NCI-H1694 (cell line): ENCODE data around the gene HLA-DRB1.
"Not testable (repeated sequence)": the region's sequence is repeated elsewhere in the genome, so short reads cannot be mapped to it uniquely, and the experiment has no call there.

Source experiments
- DNase-seq: peaks from one replicate; lab custom pipeline; 2025; lab: John Stamatoyannopoulos, UW

Gene HLA-DRB1

GRCh38 chr6:32589596-32590449, at the start of gene HLA-DRB1:
Gene HLA-DRB1 (minus strand): TSS chr6:32589848. CDS start chr6:32589742, 106 bp downstream.
- DNase-seq = no peak

DNA sequence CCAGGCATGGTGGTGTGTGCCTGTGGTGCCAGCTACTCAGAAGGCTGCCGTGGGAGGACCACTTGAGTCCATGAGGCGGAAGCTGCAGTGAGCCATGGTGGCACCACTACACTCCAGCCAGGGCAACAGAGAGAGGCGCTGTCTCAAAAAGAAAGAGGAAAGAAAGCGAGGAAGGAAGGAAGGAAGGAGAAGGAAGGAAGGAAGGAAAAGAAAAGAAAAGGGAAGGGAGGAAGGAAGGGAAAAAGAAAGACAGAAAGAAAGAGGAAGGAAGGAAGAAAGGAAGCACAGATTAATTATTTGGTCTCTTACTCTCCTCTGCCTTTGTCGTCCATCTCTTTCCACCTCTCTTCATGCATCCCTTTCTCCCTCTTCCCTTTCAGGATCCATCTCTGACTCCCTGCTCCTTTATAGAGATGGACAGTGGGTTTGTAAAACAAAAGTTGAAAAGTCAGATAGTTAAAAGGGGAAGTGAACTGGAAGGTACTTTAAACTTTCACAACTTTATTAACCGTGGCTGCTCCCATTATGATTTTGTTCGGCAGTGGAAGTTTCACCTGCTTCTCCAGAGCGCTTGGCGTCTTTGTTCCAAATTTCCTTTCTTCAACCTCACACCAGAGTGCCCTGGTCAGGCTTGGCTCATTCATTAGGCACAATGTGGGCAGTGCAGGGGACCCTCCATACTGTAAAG, 49.0 kb upstream of the HLA-DRB1 start:
- no peak for DNase-seq

- DNase-seq = no peak
These were observed 48.2 kb upstream of the HLA-DRB1 start for GRCh38 chr6:32637883-32638282.

- no peak for DNase-seq
These were observed 47.7 kb upstream of the HLA-DRB1 start, which contains the start of gene HLA-DQA1 for GRCh38 chr6:32637219-32637880. Gene HLA-DQA1 (plus strand): TSS chr6:32637406. CDS start chr6:32637459, 53 bp downstream.

DNA sequence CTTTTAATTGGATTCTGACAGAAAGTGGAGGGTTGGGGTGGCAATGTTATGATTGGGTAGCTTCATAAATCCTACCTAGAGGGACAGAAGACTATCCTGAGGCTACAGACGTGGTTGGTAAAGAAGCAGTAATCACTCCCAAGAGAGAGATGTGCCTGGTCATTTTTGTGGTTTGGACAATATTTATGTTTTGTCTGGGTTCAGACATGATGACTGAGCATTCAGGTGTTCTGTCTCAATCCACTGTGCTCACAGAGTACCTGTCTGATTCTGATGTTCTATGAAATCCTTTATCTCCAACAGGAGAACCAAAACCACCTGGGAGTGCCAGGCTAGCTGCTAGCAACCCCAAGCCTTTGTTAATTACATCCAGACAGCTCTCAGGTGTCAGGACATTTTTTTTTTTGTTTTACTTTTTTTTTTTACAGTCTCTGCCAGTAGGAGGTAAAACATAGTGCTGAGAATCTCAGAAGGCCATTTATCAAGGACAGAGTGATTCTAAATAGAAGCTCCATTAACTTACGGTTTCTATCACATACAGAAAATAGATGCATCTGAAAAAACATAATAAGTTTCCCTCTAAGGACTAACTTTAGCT, 46.0 kb upstream of the HLA-DRB1 start:
- DNase-seq = no peak

GRCh38 chr6:32629793-32630192, 40.1 kb upstream of the HLA-DRB1 start:
- not testable (repeated sequence) for DNase-seq

- DNase-seq = no peak
These were observed 38.2 kb upstream of the HLA-DRB1 start for GRCh38 chr6:32627831-32628230.

- DNase-seq = no peak
These were observed 37.6 kb upstream of the HLA-DRB1 start for GRCh38 chr6:32627249-32627648.

- no peak for DNase-seq
These were observed 35.5 kb upstream of the HLA-DRB1 start for GRCh38 chr6:32625137-32625536.

GRCh38 chr6:32624565-32624964, 34.9 kb upstream of the HLA-DRB1 start:
- DNase-seq = no peak

GRCh38 chr6:32623693-32624092, 34.0 kb upstream of the HLA-DRB1 start:
- no peak for DNase-seq

DNA sequence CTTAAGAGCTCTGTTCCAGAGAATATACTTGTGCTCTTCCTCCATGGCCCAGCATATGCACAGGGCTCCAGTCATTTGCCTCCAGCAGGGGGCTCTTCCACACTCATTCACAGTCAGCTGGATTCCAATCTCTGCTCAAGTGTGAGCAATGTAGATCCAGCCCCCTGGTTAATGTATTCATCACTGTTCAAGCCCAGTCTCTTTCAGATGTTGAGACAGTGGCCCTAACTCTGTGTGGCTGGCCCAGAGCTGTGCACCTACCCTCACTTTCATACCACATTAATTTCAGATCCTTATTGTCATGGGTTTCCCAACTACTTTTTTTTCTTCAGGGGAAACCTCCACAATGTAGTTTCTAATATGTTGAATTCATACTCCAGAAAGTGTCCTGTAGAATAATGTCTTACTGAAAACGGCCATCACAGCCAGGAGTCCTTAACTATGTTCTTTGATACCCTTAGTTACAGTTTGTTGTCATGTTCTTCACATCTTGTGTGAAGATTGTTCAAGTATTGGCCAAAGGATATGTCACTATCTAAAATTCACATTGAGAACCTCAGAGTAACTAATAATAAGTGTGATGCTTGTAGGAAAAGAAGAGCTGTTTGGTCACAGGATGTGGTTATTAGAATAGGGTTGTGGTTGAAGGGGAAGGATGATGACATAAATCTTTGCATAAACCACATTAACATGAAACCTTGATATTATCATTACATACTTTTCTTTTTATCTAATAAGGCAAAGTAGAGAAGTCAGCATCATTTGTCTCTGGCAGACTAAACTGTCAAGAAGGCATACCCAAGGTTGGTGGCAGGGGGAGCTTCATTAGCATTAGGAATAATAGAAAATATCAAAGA, 33.1 kb upstream of the HLA-DRB1 start:
- no peak for DNase-seq

DNA sequence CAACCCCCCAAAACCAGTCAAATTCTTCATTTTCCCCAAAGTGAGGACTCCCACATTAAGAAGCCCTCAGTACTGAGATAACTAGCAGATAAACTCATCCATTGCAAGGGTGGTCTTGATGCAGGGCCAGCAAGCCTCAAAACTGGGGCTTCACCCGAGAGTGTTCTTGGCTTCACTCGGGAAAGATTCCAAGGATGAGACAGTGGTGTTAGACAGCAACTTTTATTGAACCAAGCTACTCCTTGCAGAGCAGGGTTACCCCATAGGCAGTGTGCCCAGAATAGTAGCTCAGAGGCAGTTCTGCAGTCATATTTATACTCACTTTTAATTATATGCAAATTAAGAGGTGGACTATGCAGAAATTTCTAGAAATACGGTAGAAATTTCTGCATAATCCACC, 31.7 kb upstream of the HLA-DRB1 start:
- no peak for DNase-seq

DNA sequence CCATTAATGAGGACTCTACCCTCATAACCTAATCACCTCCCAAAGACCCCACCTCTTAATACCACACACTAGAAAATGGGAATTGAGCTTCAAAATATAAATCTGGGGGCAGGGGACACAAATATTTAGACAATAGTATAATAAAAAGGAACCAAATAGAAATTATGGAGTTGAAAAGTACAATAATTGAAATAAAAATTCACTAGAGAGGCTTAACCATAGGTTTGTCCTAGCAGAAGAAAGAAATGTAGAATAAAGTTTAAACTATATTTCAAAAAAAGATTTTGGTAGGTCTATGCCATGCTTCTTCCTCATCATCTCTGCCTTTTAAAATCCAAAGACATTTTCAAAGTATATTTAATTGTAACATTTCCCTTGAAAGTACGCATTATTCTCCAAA, 28.1 kb upstream of the HLA-DRB1 start:
- no peak for DNase-seq

DNA sequence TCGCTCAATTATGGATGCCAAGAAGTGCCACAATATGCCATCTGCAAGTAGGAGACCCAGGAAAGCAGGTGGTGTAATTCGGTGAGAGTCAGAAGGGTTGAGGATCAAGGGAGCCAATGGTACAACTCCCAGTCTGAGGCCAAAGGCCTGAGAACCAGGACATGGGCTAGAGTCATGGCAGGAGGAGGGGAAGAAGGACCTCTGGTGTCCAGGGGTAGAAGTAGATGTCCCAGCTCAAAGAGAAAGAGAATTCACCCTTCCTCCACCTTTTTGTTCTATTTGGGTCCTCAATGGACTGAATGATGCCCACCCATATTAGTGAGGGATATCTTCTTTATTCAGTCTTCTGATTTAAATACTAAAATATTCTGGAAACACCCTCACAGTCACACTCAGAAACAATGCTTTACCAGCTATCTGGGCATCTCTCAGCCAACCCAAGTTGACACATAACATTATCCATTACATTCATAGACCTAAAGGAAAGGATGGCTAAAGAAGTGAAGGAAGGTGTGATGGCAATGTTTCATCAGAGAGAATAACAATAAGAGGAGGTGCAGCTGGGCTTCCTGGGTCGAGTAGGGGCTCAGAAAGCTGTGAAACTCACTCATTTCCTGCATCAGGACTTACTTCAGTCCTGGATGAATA, 26.4 kb upstream of the HLA-DRB1 start:
- DNase-seq = no peak

DNA sequence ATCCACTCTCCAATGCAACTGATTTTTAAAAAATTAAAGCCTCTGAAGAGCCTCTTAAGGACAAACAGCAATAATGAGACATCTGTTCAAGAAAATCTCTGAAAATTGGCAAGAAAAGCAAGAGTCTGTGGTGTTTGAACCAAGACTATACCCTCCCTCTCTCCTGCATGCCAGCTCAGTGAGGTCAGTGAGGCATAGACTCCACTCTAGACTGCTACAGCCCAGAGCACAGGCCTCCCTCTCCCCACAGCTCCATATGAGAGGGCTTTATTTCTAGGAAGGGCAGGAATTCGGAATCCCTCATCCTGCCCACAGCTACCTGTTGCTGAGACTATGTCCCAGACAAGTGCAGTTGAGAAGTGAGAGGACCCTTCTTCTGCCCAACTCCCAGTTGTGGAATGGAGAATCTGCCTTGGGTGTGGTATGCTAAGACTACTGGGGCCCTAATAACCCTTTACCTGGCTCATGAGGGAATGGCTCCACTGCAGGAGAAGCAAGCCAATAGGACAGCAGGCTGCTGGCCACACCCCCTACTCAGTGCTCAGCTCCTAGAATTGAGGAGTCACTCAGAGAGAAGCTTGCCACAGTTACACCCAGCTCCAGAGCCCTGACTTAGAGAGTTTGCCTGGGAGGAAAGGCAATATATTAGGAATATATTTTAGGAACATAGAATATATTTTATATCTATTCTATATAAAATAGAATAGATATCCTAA, 24.9 kb upstream of the HLA-DRB1 start:
- no peak for DNase-seq

DNA sequence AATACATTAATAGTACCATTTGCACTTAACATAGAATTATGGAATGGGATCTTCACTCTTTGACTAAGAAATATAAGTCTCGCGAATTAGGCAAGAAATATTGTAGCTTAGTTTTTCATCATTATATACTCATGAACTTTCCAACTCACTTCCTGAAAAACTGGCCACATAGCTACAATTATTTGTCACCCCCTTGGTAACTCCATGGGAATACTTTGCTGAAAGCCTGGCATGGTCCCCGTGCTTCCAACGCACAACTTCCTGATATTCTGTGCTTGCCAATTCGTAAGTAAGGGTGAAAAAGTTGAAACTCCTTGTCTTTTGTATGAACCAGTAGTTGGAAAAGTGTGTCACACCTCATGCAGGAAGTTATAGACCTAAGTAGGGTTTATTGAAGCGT, 23.8 kb upstream of the HLA-DRB1 start:
- no peak for DNase-seq

DNA sequence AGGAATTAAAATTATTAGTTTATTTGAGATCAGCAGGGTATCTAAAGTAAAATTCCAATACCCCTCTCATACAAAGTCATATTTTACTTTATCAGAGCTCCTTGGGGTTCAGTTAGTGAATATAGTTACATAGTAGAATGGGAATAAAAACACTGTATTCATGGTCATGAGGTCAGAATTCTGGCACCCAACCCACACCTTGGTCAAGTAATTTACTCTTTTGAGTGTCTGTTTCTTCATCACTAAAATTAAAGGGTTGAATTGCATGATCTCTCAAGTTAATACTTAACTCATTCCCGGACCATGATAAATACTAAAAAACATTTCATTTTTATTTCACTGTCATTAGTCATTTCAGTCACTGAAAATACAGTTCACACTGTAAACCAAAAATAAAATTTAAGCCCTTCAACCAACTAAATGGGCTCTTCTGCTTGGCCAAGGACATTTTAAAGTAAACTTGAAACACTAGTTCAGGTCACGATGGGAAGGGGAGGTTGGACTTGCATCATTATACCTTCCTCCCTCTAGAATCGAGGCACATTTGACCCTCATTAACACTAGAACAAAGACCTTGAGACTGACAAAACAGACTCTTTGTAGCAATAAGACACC, 21.1 kb upstream of the HLA-DRB1 start:
- no peak for DNase-seq

- no peak for DNase-seq
These were observed 20.3 kb upstream of the HLA-DRB1 start for GRCh38 chr6:32609731-32610640.
